Stimulated activated CD4-positive, alpha-beta T cell treated with anti-CD3 and anti-CD28 coated beads, Interleukin-4, amount 100 ng/mL, for 1 hour (primary cell): ENCODE measurements around the gene RASSF3.
"Not testable (repeated sequence)": the region's sequence is repeated elsewhere in the genome, so short reads cannot be mapped to it uniquely, and the experiment has no call there.

Experiments
- DNase-seq: peaks from one replicate; pipeline ENCODE4 v3.0.0-alpha.2; 2020

RASSF3 gene

DNA sequence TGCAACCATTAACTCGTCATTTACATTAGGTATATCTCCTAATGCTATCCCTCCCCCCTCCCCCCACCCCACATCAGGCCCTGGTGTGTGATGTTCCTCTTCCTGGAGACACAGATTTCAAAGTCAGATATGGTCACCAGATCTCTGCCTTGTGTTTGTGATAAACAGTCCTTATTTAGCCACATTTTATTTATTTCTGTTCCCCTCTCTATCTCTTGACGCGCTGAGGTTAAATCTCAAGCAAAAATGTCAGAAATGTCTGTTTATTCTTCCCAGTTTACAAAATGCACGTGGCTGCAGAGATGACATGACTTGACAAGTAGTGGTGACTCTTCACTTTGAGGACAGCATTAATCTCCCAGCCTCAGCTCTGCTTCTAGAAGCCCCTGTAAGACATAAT lies 11.5 kb upstream of the RASSF3 start:
- no peak for DNase-seq

DNA sequence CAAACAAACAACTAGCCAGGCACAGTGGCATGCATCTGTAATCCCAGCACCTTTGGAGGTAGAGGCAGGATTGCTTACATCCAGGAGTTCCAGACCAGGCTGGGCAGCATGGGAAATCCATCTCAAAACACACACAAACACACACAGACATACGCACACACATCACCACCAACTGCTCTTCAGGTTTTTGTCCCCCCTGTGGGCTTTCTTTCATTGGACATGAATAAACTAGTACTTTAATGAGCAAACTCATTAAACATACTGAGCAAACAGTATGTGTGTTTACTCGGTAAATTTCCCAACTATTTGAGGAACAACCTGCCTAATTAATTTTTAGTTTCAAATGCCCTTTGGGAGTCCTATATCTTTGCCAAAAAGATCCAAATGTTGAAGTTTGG lies 10.1 kb upstream of the RASSF3 start:
- no peak for DNase-seq

DNA sequence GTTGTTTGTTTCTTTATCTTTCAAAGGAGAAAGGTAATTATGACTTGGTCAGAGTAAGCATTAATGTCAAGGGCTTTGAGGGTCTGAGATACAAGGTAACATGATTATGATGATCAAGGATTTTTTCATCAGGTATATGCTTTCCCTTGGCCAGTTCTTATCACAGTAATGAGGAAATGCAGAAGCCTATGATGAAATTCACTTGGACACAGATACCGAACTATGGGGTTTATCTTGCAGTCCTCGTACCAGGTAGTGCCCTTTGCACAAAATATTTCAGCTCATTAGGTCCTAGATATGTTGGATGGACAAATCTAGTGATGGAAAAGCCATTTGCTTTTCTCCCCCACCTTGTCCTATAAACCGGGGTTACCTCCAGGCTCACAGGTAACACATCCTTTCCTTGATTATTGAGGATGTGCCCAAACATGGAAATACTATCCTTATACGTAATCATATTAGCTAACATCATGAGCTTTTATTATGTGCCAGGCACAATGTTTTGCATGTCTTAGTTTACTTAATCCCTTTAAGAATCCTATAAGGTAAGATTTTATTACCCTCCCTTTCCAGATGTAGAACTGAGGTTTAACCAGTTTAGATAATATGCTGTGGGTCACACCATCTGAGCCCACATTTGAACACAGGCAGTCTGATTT lies 7.0 kb upstream of the RASSF3 start:
- no peak for DNase-seq

DNA sequence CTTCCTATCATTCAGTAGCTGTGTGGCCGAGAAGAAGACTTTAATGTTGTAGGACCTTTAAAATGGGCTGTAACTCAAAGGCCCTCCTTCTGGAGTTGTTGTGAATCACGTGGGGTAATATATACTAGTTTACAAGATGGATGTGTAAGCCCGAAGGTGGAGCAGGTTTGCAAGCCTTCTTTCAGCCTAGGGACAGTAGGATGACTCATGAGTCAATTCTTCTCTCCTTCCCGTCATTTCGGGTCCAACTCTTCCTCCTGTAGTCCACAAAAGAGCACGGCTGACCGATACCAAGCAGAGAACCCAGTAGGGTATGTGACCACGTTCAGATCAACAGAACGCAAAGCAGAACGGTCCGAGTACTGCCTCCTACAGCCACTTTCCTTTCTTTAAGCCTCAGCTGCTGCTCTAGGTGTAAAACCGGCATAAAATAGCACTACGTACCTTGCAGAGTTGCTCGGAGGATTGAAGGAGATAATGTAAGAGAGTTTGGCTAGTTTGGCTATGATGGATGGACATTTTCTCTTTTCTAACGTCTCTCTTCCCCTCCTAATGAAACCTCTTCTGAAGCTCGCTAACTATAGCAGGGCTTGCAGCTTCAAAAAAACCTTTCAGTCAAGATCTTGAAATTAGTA lies 1.3 kb upstream of the RASSF3 start:
- peak; percentile 21 for DNase-seq

DNA sequence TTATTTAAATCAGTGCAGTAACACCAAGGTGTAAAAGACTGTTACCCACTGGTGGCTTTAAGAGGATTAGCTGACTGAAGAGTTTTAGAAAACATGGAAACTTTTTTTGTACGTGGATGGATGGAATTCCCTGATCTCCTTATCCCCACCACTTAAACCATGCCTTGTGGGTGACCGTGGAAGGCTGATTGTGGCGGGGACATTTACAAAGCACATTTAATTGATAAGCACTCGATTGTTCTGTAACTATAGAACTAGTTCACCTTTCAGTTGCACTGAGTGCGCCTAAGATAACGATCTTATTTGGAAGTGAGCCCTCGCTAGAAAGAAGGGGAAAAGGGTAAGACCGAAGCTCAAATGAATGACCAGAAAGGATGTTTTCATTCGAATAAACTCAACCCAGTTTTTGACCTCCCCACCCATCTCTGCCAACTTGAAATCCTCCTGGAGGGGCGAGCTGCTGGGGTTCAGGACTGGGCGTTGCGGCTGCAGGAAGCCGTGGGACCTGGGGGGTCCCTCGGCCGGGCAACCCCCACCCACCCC lies 688 bp upstream of the RASSF3 start:
- DNase-seq = no peak

DNA sequence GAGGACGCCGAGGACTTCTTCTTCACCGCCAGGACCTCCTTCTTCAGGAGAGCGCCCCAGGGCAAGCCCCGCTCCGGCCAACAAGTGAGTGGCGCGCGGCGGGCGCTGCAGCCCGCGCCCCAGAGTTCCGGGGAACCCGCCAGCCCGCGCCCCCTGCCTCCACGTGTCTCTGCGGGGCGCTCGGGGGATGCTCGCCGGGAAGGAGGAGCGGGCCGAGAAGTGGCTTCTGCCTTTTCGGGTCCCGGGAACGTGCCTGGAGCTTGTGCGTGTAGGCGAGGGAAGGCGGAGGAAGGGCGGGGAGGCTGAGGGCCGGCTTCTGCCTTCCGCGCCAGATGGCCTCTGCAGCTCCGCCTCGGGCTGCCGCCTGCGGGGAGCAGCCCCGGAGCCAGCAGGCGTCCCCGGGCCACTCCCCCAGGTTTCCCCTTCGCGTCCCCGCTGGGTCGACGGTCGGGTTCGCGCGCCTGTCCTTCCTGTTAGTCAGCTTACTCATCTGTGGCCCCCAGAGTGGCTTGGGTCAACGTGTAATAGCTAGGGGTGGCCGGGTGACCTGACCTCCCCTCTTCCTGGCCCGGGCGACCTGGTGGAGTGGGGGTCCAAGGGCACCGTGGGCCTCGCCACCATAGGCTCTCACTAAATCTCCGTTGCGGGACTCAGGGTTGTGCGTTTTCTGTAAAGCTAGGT lies 505 bp downstream of the RASSF3 start:
- DNase-seq = peak; percentile 67

DNA sequence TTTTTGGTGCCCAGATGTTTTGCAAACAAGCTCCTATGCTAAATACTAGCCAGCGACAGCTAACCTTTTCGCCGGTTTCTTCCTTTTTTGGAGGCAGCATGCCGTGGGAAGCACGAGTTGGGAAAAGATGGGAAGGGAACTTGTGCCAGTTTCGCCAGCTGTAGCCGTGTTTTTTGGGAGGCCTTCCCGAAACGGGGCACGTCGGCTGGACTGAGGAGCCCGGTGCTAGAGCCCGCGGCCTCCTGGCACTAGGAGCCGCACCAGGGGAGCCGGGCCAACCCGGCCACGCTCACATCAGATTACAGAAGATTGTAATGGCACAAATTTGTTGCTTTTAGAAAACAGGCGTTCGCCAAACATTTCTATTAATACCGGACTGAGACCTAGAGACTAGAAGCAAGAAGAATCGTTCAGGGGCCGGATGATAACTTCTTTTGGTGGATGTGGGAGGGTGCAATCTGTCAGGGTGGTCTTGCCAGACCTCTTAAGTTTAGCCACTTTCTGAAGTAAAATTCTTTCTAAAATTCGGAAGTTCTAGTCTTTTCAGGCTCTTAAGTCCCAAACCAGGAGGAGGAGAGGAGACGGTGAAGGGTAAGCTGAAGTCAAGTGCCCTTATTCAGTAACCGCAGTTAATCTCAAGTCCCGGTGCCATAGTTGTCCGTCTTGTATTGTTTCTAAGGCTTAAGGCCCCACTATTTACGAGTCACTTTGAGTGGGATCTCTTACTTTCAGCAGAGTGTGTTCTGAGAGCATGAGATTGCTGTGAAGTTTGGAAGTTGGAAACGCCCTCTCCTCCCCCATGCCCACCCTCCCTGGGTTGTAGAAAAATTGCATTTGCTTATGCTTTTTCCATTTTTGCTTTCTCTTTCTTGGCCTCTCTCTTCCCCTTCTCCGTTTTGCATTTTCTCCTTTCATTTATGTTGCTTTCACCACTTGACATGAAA lies 1.3 kb downstream of the RASSF3 start:
- peak; percentile 43 for DNase-seq

DNA sequence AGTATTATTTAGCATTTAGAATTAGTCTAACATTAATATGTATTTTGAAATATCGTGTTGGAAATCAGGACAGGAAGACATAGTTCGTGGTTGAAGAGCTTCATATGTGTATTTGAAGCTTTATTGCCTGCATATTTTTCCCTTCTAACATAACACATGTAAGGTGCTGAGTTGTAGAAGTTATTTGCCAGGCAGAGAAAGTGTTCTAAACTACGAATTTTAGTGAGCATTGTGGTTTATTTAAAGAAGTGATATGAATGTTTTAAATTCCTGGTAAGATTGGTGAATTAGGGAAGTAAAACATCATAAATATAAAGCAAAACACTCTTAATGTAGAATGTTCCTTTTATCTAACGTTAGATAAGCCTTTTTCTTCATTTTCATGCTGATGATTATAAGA lies 2.5 kb downstream of the RASSF3 start:
- no peak for DNase-seq

DNA sequence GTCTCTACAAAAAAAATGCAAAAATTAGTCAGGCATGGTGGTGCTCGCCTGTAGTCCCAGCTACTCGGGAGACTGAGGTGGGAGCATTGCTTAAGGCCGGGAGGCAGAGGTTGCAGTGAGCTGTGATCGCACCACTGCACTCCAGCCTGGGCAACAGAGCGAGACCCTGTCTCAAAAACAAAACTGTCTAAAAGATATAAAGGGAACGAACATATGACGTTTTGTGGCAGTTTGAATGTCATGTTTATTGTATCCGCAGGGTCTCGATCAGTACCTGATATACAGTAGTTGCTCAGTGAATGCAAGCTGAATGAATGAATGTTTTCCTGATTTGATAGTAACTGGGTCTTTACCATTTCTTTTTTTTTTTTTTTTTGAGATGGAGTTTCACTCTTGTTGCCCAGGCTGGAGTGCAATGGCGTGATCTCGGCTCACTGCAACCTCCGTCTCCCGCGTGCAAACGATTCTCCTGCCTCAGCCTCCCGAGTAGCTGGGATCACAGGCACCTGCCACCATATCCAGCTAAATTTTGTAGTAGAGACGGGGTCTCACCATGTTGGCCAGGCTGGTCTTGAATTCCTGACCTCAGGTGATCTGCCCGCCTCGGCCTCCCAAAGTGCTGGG lies 3.6 kb downstream of the RASSF3 start:
- not testable (repeated sequence) for DNase-seq

DNA sequence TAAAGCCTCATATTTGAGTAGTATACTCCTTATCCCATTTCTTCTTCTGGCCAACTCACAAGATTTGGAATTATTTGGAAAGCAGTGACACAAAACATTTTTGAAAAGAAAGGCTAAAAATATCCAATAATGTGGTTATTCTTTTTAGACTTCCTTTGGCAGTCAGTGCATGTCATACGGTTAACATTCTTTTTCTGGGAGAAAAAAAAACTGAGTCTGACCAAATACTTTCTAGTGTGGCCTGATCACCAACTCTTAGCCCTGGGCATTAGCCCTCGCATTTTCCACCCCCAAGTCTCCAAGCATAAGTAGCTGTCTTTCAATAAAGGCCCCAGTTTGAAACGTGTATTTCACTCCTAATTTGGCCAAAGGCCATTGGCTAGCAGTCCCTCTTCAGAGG lies 5.9 kb downstream of the RASSF3 start:
- DNase-seq = no peak

DNA sequence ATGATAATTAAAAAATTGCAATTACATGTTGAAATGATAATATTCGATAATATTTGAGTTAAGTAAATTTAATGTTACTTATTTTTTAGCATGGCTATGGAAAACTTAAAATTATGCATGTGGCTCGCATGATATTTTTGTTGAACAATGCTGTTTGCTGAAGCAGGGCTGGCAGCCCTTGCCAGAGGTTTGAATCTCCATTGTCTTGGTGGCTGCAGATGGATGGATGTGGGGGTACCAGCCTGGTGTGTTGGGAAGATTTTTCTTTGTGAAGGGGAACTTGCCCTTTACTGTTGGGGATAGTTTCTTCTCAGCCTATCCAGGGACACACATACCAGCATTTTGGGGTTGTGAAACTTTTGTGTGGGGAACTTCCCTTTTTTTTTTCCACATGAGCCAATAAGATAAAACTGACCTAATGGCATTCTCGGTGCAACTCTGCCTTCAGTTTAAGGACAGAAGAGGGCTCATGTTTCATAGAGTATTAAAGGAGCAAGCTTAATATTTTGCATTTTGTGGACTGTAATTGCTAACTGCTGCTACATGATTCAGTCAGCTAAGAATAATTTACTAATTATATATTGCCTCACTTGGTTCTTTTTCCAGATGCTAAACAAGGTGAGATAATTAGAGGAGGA lies 8.8 kb downstream of the RASSF3 start:
- no peak for DNase-seq

DNA sequence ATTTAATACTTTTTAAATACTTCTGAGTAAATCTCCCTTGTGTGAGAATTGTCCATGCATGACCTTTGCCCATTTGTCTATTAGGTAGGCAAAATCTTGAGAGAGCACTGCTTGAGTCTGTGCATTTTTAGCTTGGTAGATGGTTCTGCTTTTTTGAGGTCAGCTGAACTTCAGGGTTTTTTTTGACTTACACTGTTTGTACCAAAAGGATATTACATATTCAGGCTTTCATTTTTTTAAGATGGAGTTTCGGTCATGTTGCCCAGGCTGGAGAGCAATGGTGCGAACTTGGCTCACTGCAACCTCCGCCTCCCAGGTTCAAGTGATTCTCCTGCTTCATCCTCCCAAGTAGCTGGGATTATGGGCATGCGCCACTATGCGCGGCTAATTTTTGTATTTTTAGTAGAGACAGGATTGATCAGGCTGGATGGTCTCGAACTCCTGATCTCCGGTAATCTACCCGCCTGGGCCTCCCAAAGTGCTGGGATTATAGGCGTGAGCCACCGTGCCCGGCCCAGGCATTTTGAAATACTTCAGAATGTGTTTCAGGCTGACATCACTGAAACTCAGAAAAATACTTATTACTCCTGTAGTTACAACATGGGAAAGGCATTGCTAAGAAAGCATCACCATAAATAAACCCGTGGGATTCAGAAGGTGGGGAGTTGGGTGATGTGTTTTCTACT lies 11.1 kb downstream of the RASSF3 start:
- DNase-seq = no peak

DNA sequence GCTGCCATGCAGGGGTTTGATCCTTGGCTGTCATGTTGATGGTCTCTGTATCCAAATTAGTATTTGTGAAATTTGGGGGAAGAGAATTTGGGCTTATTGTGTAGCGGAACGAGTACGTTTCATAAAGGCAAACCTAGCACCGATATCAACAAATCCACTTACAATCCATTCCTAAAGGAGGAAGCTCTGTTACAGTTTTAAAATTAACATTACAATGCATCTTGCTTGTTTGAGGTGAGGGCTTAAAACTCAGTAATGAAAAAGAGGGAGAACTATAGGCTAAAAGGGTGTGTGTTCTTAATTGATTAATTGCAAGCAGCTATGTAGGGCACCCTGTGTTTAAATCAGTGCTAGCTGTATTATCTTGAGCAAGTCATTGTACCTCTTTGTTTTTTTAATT lies 13.7 kb downstream of the RASSF3 start:
- DNase-seq = no peak

DNA sequence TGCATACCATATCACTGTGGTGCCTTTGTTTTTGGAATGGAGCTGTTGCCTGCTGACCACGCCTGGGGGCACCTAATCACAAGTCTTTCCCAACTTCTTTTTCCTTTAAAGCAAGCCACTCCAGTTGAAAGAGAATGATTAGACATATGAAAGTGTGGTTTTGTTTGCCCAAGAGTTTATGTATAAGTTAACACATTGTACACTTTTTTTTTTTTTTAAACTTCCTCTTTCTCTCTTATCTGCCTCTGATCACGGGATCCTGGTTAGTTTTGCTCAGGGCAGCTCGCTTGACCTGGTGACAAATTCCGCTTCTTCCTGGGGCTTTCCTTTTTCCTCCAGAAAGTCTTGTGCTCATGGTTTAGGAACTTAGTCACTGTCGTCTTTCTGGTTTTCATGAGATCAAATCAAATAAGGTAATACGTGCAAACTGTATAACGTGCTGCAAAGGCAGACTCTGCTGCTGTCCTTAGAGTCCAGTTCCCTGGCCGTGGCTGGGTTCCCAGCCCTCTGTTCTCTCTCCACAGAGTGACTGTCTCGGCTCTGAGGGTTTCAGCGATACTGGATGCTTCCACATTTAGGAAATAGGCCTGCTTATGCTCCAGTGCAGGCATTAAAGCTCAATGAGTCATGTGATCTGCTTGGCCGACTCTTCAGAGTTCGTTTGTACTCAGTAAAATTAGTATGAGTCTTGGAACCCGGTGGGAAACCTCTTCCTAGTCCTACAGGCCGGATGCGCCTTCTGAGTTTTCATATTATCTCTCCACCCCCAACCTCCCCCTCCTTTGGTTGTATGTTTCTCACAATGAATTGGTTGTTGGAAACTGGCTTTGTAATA lies 15.2 kb downstream of the RASSF3 start:
- DNase-seq = no peak

DNA sequence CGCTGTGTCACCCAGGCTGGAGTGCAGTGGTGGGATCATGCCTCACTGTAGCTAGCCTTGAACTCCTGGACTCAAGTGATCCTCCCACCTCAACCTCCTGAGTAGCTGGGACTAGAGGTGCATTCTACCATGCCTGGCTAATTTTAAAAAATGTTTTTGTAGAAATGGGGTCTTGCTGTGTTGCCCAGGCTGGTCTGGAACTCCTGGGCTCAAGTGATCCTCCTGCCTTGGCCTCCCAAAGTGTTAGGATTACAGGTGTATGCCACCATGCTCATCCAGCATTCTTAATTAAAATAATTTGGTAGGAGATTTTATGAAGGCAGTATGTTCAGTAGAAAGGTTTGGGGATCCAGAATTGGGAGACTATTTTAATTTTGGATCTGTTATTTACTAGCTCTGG lies 16.3 kb downstream of the RASSF3 start:
- not testable (repeated sequence) for DNase-seq

DNA sequence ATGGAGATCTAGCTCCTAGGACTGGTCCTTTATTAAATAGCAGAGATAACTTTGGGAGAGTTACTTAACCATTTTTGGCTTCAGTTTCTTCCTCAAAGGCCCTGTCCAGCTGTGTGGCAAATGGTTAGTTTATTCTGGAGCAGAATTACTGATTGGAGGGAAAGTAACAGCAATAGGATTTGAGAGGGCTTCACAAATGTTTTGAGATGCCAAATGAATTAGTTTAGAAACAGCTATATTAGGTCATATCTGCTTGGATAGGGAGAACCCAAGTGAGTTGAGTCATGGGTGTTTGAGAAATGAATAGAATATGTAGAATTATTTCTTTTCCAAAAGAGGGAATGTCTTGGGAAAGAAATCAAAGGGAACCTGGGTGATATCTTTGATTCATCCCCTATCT lies 17.5 kb downstream of the RASSF3 start:
- no peak for DNase-seq

DNA sequence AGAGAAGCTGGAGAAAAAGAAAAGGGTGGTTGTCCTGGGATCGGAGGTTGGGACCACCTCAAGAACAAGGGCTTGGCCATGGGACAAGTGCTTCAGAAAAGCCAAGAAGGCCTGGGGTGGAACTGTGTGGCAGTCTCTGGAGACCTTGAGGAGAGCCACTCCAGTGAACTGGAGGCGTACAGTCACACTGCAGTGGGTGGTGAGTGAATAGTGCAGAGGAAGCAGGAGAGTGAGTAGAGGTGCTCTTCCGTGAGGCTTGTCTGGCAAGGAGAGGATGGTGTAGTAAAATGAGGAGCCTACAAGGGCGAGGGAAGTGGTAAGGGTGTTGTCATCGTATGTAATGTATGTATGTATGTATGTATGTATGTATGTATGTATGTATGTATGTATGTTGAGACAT lies 20.9 kb downstream of the RASSF3 start:
- no peak for DNase-seq

DNA sequence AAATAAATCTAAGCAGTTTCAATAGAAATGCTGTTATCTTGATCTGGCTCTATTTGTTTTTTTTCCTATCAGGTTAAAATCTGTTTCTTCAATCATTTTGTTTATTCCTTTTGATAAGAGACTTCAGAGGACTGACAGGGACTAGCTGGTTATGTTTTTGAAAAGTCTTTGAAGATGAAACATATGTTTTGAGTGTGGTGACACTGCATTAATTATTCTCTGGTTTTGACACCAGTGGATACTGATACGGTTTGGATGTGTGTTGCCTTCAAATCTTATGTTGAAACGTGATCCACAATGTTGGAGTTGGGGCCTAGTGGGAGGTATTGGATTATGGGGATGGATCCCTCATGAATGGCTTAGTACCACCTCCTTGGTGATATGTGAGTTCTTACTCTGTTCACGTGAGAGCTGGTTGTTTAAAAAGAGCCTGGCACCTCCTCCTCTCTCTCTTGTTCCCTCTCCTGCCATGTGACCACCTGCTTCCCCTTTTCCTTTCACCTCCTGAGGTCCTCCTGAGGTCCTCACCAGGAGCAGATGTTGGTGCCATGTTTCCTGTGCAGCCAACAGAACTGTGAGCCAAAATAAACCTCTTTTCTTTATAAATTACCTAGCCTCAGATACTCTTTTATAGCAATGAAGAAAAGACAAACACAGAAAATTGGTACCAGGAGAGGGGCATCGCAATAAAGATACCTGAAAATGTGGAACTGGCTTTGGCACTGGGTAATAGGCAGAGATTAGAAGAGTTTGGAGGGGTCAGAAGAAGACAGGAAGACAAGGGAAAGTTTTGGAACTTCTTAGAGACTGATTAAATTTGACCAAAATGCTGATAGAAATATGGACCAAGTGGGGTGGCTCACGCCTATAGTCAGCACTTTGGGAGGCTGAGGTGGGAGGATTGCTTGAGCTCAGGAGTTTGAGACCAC lies 23.0 kb downstream of the RASSF3 start:
- DNase-seq = no peak

DNA sequence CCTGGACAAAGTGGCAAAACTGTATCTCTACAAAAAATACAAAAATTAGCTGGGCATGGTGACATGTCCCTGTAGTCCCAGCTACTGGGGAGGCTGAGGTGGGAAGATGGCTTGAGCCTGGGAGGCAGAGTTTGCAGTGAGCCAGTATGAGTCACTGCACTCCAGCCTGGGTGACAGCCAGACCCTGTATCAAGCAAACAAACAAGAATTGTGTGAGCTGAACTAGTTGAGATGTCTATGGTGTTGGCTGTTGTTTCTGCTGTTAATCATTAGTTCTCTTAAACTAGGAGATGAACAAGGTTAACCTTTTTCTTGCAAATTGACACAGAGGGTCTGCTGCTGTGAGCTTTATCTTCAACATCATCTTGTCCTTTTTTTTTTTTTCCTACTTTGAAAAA lies 23.6 kb downstream of the RASSF3 start:
- no peak for DNase-seq
